ENCODE results near the gene GALNTL6.

Gene GALNTL6

GRCh38 chr4:172009446-172010230, 196.4 kb downstream of the GALNTL6 start:
- DNase-seq: no peak

GRCh38 chr4:172011196-172011595, 198.0 kb downstream of the GALNTL6 start:
- no peak for DNase-seq

- DNase-seq: no peak
Measured at GRCh38 chr4:172018358-172018757, 205.2 kb downstream of the GALNTL6 start.

- no peak for DNase-seq
Measured at GRCh38 chr4:172035562-172035961, 222.4 kb downstream of the GALNTL6 start.

- no peak for DNase-seq
Measured at GRCh38 chr4:172040766-172041165, 227.6 kb downstream of the GALNTL6 start.

GRCh38 chr4:172042714-172043114, 229.5 kb downstream of the GALNTL6 start:
- DNase-seq: no peak

GRCh38 chr4:172045981-172046380, 232.8 kb downstream of the GALNTL6 start:
- no peak for DNase-seq

GRCh38 chr4:172048666-172049065, 235.5 kb downstream of the GALNTL6 start:
- DNase-seq: no peak

GRCh38 chr4:172050911-172051310, 237.7 kb downstream of the GALNTL6 start:
- DNase-seq: no peak

- DNase-seq: no peak
Measured at GRCh38 chr4:172055046-172055445, 241.8 kb downstream of the GALNTL6 start.

GRCh38 chr4:172055498-172055897, 242.3 kb downstream of the GALNTL6 start:
- no peak for DNase-seq

GRCh38 chr4:172061204-172061603, 248.0 kb downstream of the GALNTL6 start:
- DNase-seq: no peak

GRCh38 chr4:172068506-172068905, 255.3 kb downstream of the GALNTL6 start:
- no peak for DNase-seq

GRCh38 chr4:172073590-172073989, 260.4 kb downstream of the GALNTL6 start:
- DNase-seq: no peak

- DNase-seq: no peak
Measured at GRCh38 chr4:172083272-172083671, 270.1 kb downstream of the GALNTL6 start.

- DNase-seq: no peak
Measured at GRCh38 chr4:172088556-172088955, 275.4 kb downstream of the GALNTL6 start.

- DNase-seq: no peak
Measured at GRCh38 chr4:172095161-172095560, 282.0 kb downstream of the GALNTL6 start.

GRCh38 chr4:172096786-172097185, 283.6 kb downstream of the GALNTL6 start:
- no peak for DNase-seq

- no peak for DNase-seq
Measured at GRCh38 chr4:172099376-172099775, 286.2 kb downstream of the GALNTL6 start.

GRCh38 chr4:172103456-172103855, 290.3 kb downstream of the GALNTL6 start:
- DNase-seq: no peak

GRCh38 chr4:172104539-172104938, 291.3 kb downstream of the GALNTL6 start:
- no peak for DNase-seq

GRCh38 chr4:172105918-172106317, 292.7 kb downstream of the GALNTL6 start:
- DNase-seq: no peak

GRCh38 chr4:172109466-172109865, 296.3 kb downstream of the GALNTL6 start:
- DNase-seq: no peak

- no peak for DNase-seq
Measured at GRCh38 chr4:172124656-172125308, 311.6 kb downstream of the GALNTL6 start.

- DNase-seq: no peak
Measured at GRCh38 chr4:172125443-172125842, 312.2 kb downstream of the GALNTL6 start.
